GM18861 (cell line): ENCODE results near the gene PODXL.
A peak's percentile ranks its signal among the peaks of the same experiment; 100 is the strongest.
"Not testable (repeated sequence)": the region's sequence is repeated elsewhere in the genome, so short reads cannot be mapped to it uniquely, and the experiment has no call there.

Experiments
- ATAC-seq: cut with Tn5 transposase; IDR thresholded peaks from one replicate; pipeline ENCODE4 v1.9.1; 2021; ENCODE audit not compliant: unreplicated experiment

The PODXL gene

DNA sequence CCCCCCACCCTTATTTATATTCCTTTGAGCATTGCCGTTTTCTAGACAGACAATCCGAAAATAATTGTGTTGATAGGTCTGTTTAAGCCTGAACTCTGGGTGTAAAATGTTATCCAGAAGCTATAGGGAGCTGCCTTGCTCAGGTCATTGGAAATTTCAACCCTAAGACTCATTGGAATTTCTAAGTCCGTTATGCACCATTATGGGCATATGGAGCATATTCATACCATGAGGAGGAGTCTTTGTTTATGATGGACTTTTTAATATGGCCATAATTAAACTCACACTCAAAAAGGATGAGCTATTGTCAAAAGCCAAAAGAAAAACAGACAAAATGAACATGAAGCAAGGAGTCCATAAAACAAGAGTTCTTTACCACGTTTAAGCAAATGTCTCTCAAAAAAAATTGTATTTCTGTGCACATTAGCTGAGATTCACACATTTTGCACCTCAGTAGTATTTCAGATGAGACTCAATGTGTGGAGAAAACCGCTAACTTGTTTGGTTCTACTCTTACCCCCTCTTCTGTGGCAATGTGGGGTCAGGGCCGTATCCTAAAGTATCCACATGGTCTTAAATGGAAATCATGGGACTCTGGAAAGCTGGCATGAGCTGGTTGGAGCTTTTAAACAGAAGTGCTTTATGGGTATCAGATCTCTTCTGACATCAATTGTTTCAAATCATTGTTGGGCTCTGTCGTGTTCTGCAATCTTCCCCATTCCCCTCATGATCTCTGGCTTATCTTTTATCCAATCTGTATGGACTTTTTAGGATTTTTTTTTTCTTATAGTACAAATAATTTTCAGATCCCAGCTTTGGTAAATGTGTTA is 60.5 kb downstream of the PODXL start:
- ATAC-seq = no peak

DNA sequence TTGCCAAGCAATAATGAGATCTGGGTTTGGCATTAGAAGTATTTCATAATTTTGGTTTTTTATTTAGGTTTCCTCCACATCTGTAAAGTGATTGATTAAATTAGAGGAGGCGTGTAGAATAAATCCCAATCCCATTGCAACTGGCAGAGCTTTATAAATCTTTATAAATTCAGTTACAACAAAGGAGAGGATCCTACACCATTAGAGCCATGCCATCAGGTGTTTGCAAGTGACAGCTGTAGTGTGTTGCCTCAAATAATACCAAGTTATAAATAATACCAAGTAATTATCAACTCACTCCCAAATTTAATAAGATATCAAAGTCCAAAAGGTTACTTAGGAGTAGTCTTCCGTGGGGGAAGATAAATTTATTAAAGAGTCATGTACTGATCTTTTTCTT is 62.2 kb downstream of the PODXL start:
- no peak for ATAC-seq

- no peak for ATAC-seq
Observed at GRCh38 chr7:131493581-131493980, 62.8 kb downstream of the PODXL start.

- ATAC-seq = no peak
Observed at GRCh38 chr7:131493081-131493480, 63.3 kb downstream of the PODXL start.

GRCh38 chr7:131489881-131490280 is 66.5 kb downstream of the PODXL start:
- ATAC-seq = no peak

- ATAC-seq = no peak
Observed at GRCh38 chr7:131489196-131489595, 67.2 kb downstream of the PODXL start.

GRCh38 chr7:131488361-131488760 is 68.1 kb downstream of the PODXL start:
- ATAC-seq = no peak

GRCh38 chr7:131487217-131487616 is 69.2 kb downstream of the PODXL start:
- ATAC-seq = no peak

DNA sequence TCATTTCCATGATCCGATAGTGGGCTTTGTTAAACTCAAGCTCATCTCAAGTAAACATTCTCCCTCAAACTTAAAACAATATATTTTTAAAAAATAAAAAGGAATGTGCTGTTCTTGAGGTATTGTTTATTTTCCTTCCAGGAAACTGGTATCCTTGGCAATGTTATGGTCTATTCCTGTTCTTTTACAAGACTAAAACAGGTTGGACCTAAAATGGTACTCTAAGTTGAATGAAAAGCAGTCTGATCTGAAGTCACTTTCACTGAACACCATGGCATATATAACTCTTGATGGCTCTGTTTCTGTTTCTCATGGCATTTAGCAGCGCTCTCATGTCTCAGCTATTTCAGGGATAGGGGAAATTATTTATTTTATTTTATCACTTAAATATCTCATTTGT is 70.1 kb downstream of the PODXL start:
- no peak for ATAC-seq

DNA sequence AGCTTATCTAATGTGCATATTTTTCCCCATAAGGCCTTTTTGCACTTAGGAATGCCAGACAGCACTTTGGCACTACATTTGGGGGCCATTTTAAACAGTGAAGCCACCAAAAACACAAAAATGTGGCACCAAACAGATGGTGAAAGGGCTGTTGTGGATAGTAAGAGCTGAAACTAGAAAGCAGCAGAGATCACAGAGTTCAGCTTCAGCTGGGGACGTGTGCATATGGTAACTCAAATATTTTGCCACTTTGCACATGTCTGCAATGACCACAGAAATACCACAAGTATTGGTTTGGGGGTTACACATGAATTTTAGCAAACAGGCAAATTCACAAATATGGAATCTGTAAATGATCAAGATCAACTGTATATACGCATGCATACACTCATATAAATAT is 72.8 kb downstream of the PODXL start:
- ATAC-seq = no peak

DNA sequence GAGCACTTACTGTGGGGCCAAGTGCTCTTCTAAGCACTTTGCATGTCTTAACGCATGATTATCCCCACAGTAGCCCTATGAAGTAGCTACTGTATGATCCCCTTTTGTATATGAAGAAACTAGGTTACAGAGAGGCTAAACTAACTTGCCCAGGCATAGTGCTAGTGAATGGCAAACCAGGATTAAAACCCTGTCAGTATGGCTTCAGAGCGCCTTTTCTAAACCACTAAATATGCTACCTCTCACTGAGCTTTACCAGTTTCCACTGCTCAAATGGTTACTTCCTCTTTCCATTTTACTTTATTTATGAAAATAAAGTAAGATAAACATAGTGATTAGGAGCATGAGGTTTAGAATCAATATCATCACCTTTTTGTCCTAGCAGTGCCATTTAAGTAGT is 73.6 kb downstream of the PODXL start:
- ATAC-seq = peak; percentile 53

GRCh38 chr7:131480384-131481315 is 75.8 kb downstream of the PODXL start:
- no peak for ATAC-seq

DNA sequence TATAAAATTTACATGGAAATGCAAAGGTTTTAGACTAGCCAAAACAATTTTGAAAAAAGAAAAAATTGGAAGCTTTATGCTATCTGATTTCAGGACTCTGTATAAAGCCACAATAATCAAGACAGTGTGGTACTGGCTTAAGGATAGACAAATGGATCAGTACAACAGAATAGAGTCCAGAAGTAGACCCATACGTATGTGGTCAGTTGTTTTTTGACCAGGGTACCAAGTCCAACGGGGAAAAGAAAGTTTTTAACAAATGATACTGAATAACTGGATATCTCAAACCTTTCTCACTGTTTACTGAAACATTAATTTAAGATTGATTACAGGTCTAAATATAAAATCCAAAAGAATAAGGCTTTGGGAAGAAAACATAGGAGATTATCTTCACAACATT is 79.7 kb downstream of the PODXL start:
- no peak for ATAC-seq

DNA sequence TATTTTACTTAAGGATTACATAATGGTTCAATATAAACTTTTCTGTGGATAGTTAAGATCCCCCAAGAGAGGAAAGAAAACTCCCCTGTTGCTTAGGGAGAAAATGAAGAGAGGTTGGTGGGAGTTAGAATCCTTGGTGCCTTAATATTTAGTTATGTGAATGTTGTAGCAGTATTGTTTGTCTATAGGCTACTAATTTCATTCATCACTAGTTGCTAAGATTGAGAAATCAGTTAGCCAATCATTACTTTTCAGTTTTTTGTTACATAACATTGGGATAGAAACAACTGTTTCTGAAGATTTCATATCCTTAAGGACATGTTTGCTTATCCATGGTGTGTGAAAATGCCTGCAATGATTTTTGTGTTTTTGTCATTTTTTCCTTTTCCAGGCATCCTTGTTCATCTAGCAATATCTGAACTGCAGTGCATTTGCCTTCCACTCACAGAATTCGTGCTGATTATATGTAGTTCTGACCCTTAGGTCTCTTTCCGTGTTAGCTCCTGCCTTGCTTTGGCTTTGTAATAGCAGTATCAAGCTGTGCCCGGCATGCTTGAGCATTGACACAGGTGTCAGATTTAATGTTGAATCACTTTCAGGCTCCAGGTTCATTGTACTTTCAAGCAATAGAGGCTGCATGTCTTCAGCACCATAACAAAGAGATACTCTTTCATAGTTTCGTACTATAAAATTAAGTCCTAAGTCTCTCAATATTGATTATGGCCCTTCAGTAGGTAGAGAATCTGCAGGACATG is 85.0 kb downstream of the PODXL start:
- no peak for ATAC-seq

DNA sequence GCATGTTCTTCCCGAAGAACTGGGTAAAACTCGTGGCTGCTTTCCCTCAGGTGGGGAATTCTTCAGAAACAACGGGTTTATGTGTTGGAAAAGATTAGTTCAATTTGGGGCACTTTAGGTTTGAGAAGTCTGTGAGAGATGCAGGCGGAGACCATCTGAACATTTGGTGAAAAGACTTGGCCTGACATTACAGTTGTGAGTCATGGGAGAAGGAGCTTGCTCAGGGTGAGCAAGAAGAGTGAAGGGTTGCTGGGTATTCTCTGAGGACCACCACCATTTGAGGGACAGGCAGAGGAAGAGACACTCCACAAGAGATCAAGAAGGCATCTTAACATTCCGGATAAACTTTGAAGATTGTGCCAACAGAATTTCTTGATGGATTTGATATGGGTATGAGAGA is 88.6 kb downstream of the PODXL start:
- ATAC-seq = no peak

GRCh38 chr7:131466735-131467365 is 89.6 kb downstream of the PODXL start:
- no peak for ATAC-seq

DNA sequence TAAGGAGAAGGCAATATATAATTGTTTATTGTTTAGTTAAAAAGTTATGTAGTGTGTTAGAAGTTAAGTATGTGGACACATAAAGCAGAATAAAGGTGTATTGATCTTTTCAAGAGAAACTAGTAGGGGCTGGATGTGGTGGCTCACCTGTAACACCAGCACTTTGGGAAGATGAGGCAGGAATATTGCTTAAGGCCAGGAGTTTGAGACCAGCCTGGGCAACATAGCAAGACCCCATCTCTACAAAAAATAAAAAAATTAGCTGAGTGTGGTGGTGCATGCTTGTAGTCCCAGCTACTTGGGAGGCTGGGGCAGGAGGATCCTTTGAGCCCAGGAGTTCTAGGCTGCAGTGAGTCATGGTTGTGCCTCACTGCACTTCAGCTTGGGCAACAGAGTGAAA is 93.7 kb downstream of the PODXL start:
- not testable (repeated sequence) for ATAC-seq

- ATAC-seq = no peak
Observed at GRCh38 chr7:131462059-131462458, 94.4 kb downstream of the PODXL start.

GRCh38 chr7:131459256-131459655 is 97.2 kb downstream of the PODXL start:
- no peak for ATAC-seq

DNA sequence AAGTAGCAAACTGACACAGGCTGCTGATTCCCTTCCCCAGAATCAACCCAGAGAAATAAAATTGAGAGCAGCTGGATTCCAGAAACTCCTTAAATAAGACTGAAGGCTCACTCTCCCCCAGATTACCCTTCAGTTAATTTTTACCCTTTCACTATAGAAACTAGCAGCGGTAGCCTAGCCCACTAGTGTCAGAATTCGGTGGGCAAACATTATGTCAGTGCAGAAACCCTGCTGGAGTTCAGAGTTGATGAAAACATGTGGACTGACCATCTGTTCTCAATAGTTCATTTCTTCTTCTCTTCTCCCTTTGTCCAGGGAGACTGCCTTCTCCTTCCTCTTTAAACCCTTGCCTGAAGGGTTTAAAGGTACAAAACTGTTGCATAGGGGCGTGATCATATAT is 100.1 kb downstream of the PODXL start:
- ATAC-seq = no peak

GRCh38 chr7:131455546-131455945 is 100.9 kb downstream of the PODXL start:
- ATAC-seq = no peak
